ENCODE data around the gene PLA2R1.

Gene PLA2R1

GRCh38 chr2:160028431-160029269 lies 33.8 kb downstream of the PLA2R1 start:
- DNase-seq: peak; percentile 26

GRCh38 chr2:160022162-160022561 lies 40.3 kb downstream of the PLA2R1 start:
- no peak for DNase-seq

GRCh38 chr2:160019374-160020090 lies 42.9 kb downstream of the PLA2R1 start:
- no peak for DNase-seq

- DNase-seq: no peak
These were observed 46.7 kb downstream of the PLA2R1 start for GRCh38 chr2:160015746-160016145.

GRCh38 chr2:160014227-160014626 lies 48.2 kb downstream of the PLA2R1 start:
- DNase-seq: no peak

- peak; percentile 75 for DNase-seq
These were observed 51.9 kb downstream of the PLA2R1 start for GRCh38 chr2:160010361-160011145.

- no peak for DNase-seq
These were observed 55.3 kb downstream of the PLA2R1 start for GRCh38 chr2:160007111-160007510.

- DNase-seq: no peak
These were observed 55.9 kb downstream of the PLA2R1 start for GRCh38 chr2:160006475-160006874.

- DNase-seq: no peak
These were observed 56.5 kb downstream of the PLA2R1 start for GRCh38 chr2:160005908-160006307.

- DNase-seq: no peak
These were observed 56.9 kb downstream of the PLA2R1 start for GRCh38 chr2:160005476-160005875.

- peak; percentile 25 for DNase-seq
These were observed 63.5 kb downstream of the PLA2R1 start for GRCh38 chr2:159998961-159999360.

- DNase-seq: no peak
These were observed 64.2 kb downstream of the PLA2R1 start for GRCh38 chr2:159998243-159998642.

- peak; percentile 12 for DNase-seq
These were observed 65.4 kb downstream of the PLA2R1 start for GRCh38 chr2:159996792-159997546.

GRCh38 chr2:159995038-159995437 lies 67.4 kb downstream of the PLA2R1 start:
- DNase-seq: no peak

GRCh38 chr2:159989249-159989648 lies 73.2 kb downstream of the PLA2R1 start:
- DNase-seq: no peak

GRCh38 chr2:159988412-159988970 lies 73.9 kb downstream of the PLA2R1 start:
- no peak for DNase-seq

- DNase-seq: no peak
These were observed 75.2 kb downstream of the PLA2R1 start for GRCh38 chr2:159987181-159987580.

- no peak for DNase-seq
These were observed 76.8 kb downstream of the PLA2R1 start for GRCh38 chr2:159985656-159986055.

- DNase-seq: no peak
These were observed 78.4 kb downstream of the PLA2R1 start for GRCh38 chr2:159984034-159984433.

GRCh38 chr2:159982842-159983785 lies 79.3 kb downstream of the PLA2R1 start:
- DNase-seq: no peak

GRCh38 chr2:159982270-159982669 lies 80.1 kb downstream of the PLA2R1 start:
- peak; percentile 63 for DNase-seq
